Mesendoderm (in vitro differentiated cells): ENCODE results near the gene NBEAL2.

Experiments
- DNase-seq: peaks from one replicate; pipeline ENCODE4 v3.0.0; 2013
- H2AK5ac ChIP-seq: 2 replicates; pipeline ENCODE4 v1.6.1; 2013; ENCODE audit warnings: low read length, inconsistent platforms
- H2BK120ac ChIP-seq: 2 replicates; pipeline ENCODE4 v1.6.1; 2013; ENCODE audit warnings: low read depth, mild to moderate bottlenecking, low read length, moderate library complexity, mixed read lengths
- H2BK15ac ChIP-seq: replicated peaks from 2 replicates; pipeline ENCODE4 v1.6.1; 2013; ENCODE audit warnings: low read depth, mild to moderate bottlenecking, moderate library complexity
- H2BK5ac ChIP-seq: 2 replicates; pipeline ENCODE4 v1.6.1; 2013; ENCODE audit warnings: low read length, inconsistent platforms
- H3K18ac ChIP-seq: 2 replicates; pipeline ENCODE4 v1.6.1; 2013; ENCODE audit warnings: mild to moderate bottlenecking, low read length, mixed read lengths
- H3K23ac ChIP-seq: one replicate; pipeline ENCODE4 v1.6.1; 2013; ENCODE audit warnings: low read length
- H3K27ac ChIP-seq: 2 replicates; pipeline ENCODE4 v1.5.1; 2013; ENCODE audit warnings: low read depth, mild to moderate bottlenecking, inconsistent platforms, low read length, moderate library complexity
- H3K27me3 ChIP-seq: 2 replicates; pipeline ENCODE4 v1.6.1; 2013; ENCODE audit warnings: low read length, control low read depth, mild to moderate bottlenecking, inconsistent platforms; ENCODE audit not compliant: insufficient read depth, poor library complexity
- H3K36me3 ChIP-seq: 2 replicates; pipeline ENCODE4 v1.6.1; 2013; ENCODE audit warnings: low read length, inconsistent platforms; ENCODE audit not compliant: control insufficient read depth, insufficient read depth
- H3K4ac ChIP-seq: one replicate; pipeline ENCODE4 v1.6.1; 2013; ENCODE audit warnings: low read depth, mild to moderate bottlenecking, low read length, moderate library complexity
- H3K4me1 ChIP-seq: 2 replicates; pipeline ENCODE4 v1.6.1; 2013; ENCODE audit warnings: low read depth, low read length, inconsistent platforms; ENCODE audit not compliant: control insufficient read depth
- H3K4me2 ChIP-seq: 2 replicates; pipeline ENCODE4 v1.6.1; 2013; ENCODE audit warnings: low read length
- H3K4me3 ChIP-seq: 2 replicates; pipeline ENCODE4 v1.5.1; 2013; ENCODE audit warnings: mild to moderate bottlenecking, low read length
- H3K56ac ChIP-seq: one replicate; pipeline ENCODE4 v1.6.1; 2013; ENCODE audit warnings: low read length
- H3K79me1 ChIP-seq: 2 replicates; pipeline ENCODE4 v1.6.1; 2013; ENCODE audit warnings: low read length, inconsistent platforms
- H3K79me2 ChIP-seq: 2 replicates; pipeline ENCODE4 v1.6.1; 2013; ENCODE audit warnings: mild to moderate bottlenecking, low read length; ENCODE audit not compliant: control insufficient read depth, insufficient read depth
- H3K9ac ChIP-seq: 2 replicates; pipeline ENCODE4 v1.6.1; 2013; ENCODE audit warnings: low read length, inconsistent platforms
- H4K5ac ChIP-seq: one replicate; pipeline ENCODE4 v1.6.1; 2013; ENCODE audit warnings: low read length
- H4K8ac ChIP-seq: one replicate; pipeline ENCODE4 v1.6.1; 2013; ENCODE audit warnings: low read depth, mild to moderate bottlenecking, control low read depth, low read length, moderate library complexity
- WGBS: extraction: QIAGEN DNeasy Blood & Tissue Kit; methylation state at CpG from one replicate; pipeline ENCODE4 v1.1.7; 2013; ENCODE audit warnings: low lambda C conversion rate, missing lambda C conversion rate; ENCODE audit not compliant: insufficient coverage; ENCODE audit errors: extremely low coverage; 5-methylcytosine and 5-hydroxymethylcytosine counted together

NBEAL2 gene

GRCh38 chr3:46952813-46953212 is 26.7 kb upstream of the NBEAL2 start:
- Histone ChIP-seq H3K27me3 (no peaks in the 10 kb centered on the region), H3K9ac (no peak overlapping the region), H2BK5ac (no peak overlapping the region), H3K4me2 (no peak overlapping the region), H3K4ac (no peak overlapping the region), H3K56ac (no peak overlapping the region), H3K36me3 (no peaks in the 10 kb centered on the region), H2BK15ac (no peak overlapping the region), H2AK5ac (no peak overlapping the region), H3K18ac (no peak overlapping the region), H3K27ac (no peak overlapping the region), H3K79me1 (peaks cover 54% of the 10 kb centered on the region), H3K4me1 (peaks cover 19% of the 10 kb centered on the region), H3K4me3 (no peak overlapping the region), H3K79me2 (peaks cover 85% of the 10 kb centered on the region), H3K23ac (no peak overlapping the region), H2BK120ac (no peak overlapping the region), H4K8ac (no peak overlapping the region), H4K5ac (no peak overlapping the region)
- no CpG with 5 or more reads among the region's 2 CpGs for WGBS
- DNase-seq, result no peak

DNA sequence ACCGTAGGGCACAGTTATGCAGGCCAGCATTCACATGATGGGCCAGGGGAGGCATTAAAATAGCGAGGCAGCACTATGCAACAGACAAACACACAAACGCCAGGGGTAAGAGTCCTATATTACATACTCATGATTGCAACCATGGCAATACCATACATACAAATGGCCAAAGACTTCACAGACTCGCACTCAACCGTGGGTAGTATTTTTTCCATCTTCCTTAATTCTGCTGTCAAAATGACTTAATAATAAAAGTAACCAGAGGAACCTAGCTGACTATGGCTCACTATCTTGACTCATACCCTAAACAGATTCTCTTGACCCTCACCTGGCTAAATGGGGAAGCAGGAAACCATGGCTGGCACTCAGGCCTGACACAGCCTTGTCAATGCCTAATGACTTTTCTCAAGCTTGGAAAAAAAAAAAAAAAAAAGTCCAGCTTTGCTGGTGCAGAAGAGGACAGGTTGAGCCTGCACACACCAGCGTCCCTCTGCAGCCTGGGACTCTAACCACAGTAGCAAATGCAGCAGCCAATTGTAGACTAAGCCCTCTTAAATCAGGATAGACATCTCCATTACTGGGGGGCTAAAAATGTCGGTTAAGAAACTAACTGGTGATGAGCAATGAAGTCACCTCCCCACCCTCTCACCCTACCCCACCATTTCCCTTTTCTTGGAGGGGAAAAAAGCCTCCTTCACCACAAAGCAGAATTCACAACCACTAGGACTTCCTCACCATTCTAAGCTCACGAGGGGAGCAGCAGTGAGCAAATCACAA is 26.0 kb upstream of the NBEAL2 start:
- Histone ChIP-seq H3K27ac (no peak overlapping the region), H3K4me3 (no peak overlapping the region), H4K8ac (no peak overlapping the region), H3K18ac (no peak overlapping the region), H3K9ac (no peak overlapping the region), H3K79me1 (peaks cover 51% of the 10 kb centered on the region), H3K36me3 (no peaks in the 10 kb centered on the region), H3K56ac (no peak overlapping the region), H3K4ac (no peak overlapping the region), H2BK120ac (no peak overlapping the region), H3K27me3 (no peaks in the 10 kb centered on the region), H2BK15ac (no peak overlapping the region), H4K5ac (no peak overlapping the region), H2BK5ac (no peak overlapping the region), H2AK5ac (no peak overlapping the region), H3K79me2 (peaks cover 84% of the 10 kb centered on the region), H3K4me1 (peaks cover 15% of the 10 kb centered on the region), H3K23ac (no peak overlapping the region), H3K4me2 (no peak overlapping the region)
- DNase-seq, result no peak
- WGBS, result no CpG with 5 or more reads among the region's 8 CpGs

DNA sequence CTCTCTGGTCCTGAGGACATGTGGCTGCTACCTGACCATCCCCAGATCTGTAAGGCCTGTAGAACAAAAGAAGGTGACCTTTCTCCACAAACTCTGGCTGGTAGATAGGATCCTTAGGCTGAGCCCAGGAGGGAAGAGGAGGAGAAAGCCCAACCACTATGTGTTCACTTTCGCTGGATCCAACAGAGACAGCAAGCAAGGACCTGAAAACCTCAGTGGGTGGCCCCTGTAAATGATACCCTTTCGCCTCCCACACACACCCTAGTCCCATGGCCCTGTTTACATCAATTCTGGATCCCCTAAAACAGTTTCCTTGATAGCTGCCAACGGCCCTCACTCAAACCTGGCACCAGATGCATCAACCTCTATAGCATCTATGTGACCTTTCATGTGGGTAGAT is 25.3 kb upstream of the NBEAL2 start:
- peaks cover 1% of the 10 kb centered on the region for H3K36me3 ChIP-seq
- H3K4me3 ChIP-seq, result no peak overlapping the region
- no peak overlapping the region for H3K56ac ChIP-seq
- no peak overlapping the region for H3K18ac ChIP-seq
- H3K9ac ChIP-seq, result no peak overlapping the region
- H3K23ac ChIP-seq, result no peak overlapping the region
- peaks cover 84% of the 10 kb centered on the region for H3K79me2 ChIP-seq
- no peak overlapping the region for H2AK5ac ChIP-seq
- H4K5ac ChIP-seq, result no peak overlapping the region
- no peak overlapping the region for H2BK5ac ChIP-seq
- H3K4ac ChIP-seq, result no peak overlapping the region
- peaks cover 9% of the 10 kb centered on the region for H3K4me1 ChIP-seq
- no peak overlapping the region for H2BK15ac ChIP-seq
- no peak overlapping the region for H2BK120ac ChIP-seq
- no peak for DNase-seq
- no peak overlapping the region for H3K4me2 ChIP-seq
- no peak overlapping the region for H3K27ac ChIP-seq
- no CpG with 5 or more reads among the region's 3 CpGs for whole genome bisulfite sequencing
- H4K8ac ChIP-seq, result no peak overlapping the region
- no peaks in the 10 kb centered on the region for H3K27me3 ChIP-seq
- peaks cover 52% of the 10 kb centered on the region for H3K79me1 ChIP-seq

GRCh38 chr3:46955157-46955556 is 24.3 kb upstream of the NBEAL2 start:
- no peak overlapping the region for H4K5ac ChIP-seq
- H2BK5ac ChIP-seq, result no peak overlapping the region
- no peak overlapping the region for H2BK15ac ChIP-seq
- H3K27me3 ChIP-seq, result no peaks in the 10 kb centered on the region
- H3K36me3 ChIP-seq, result peaks cover 3% of the 10 kb centered on the region
- no peak overlapping the region for H2BK120ac ChIP-seq
- H3K9ac ChIP-seq, result no peak overlapping the region
- H3K79me1 ChIP-seq, result peaks cover 55% of the 10 kb centered on the region
- no peak overlapping the region for H3K4ac ChIP-seq
- H3K4me2 ChIP-seq, result no peak overlapping the region
- no peak overlapping the region for H3K27ac ChIP-seq
- no CpG with 5 or more reads among the region's 5 CpGs for WGBS
- no peak overlapping the region for H3K56ac ChIP-seq
- peaks cover 86% of the 10 kb centered on the region for H3K79me2 ChIP-seq
- H4K8ac ChIP-seq, result no peak overlapping the region
- H3K4me3 ChIP-seq, result no peak overlapping the region
- H2AK5ac ChIP-seq, result no peak overlapping the region
- no peak for DNase-seq
- peaks cover 13% of the 10 kb centered on the region for H3K4me1 ChIP-seq
- H3K23ac ChIP-seq, result no peak overlapping the region
- no peak overlapping the region for H3K18ac ChIP-seq

- H4K5ac ChIP-seq, result no peak overlapping the region
- no peak overlapping the region for H2AK5ac ChIP-seq
- H3K9ac ChIP-seq, result no peak overlapping the region
- no peak overlapping the region for H3K56ac ChIP-seq
- no peak for DNase-seq
- WGBS, result no CpG with 5 or more reads among the region's 3 CpGs
- no peaks in the 10 kb centered on the region for H3K27me3 ChIP-seq
- H2BK5ac ChIP-seq, result no peak overlapping the region
- no peak overlapping the region for H2BK120ac ChIP-seq
- H3K4ac ChIP-seq, result no peak overlapping the region
- H3K27ac ChIP-seq, result no peak overlapping the region
- H3K18ac ChIP-seq, result no peak overlapping the region
- H3K4me3 ChIP-seq, result no peak overlapping the region
- no peak overlapping the region for H3K23ac ChIP-seq
- H3K4me2 ChIP-seq, result no peak overlapping the region
- peaks cover 87% of the 10 kb centered on the region for H3K79me2 ChIP-seq
- H2BK15ac ChIP-seq, result no peak overlapping the region
- peaks cover 13% of the 10 kb centered on the region for H3K4me1 ChIP-seq
- no peak overlapping the region for H4K8ac ChIP-seq
- peaks cover 3% of the 10 kb centered on the region for H3K36me3 ChIP-seq
- H3K79me1 ChIP-seq, result peaks cover 57% of the 10 kb centered on the region
Observed at GRCh38 chr3:46955801-46956259, 23.6 kb upstream of the NBEAL2 start.
